Nephron progenitor cell (in vitro differentiated cells): ENCODE results near the gene PRM2.

Source experiments
- DNase-seq: peaks from one replicate; pipeline ENCODE4 v3.0.0; 2021
- H3K27ac Mint-ChIP-seq: 2 replicates; pipeline ENCODE4 v1.8.0; 2021; ENCODE audit warnings: mild to moderate bottlenecking, moderate library complexity, mixed read lengths
- H3K27me3 Mint-ChIP-seq: 2 replicates; pipeline ENCODE4 v1.8.0; 2021; ENCODE audit warnings: mild to moderate bottlenecking, low read depth, mixed read lengths; ENCODE audit not compliant: poor library complexity
- H3K36me3 Mint-ChIP-seq: 2 replicates; pipeline ENCODE4 v1.8.0; 2021; ENCODE audit warnings: low read depth, mixed read lengths
- H3K4me1 Mint-ChIP-seq: 2 replicates; pipeline ENCODE4 v1.8.0; 2021; ENCODE audit warnings: mixed read lengths
- H3K4me3 Mint-ChIP-seq: 2 replicates; pipeline ENCODE4 v1.8.0; 2021; ENCODE audit warnings: mild to moderate bottlenecking, moderate library complexity, mixed read lengths
- H3K9me3 Mint-ChIP-seq: 2 replicates; pipeline ENCODE4 v1.8.0; 2021; ENCODE audit warnings: mild to moderate bottlenecking, moderate library complexity, mixed read lengths
- CTCF ChIP-seq: fragments of 200-600 bp; sonication (generic); IDR thresholded peaks from 2 replicates; pipeline ENCODE4 v1.5.0; 2021; ENCODE audit warnings: antibody characterized with exemption

PRM2 gene

DNA sequence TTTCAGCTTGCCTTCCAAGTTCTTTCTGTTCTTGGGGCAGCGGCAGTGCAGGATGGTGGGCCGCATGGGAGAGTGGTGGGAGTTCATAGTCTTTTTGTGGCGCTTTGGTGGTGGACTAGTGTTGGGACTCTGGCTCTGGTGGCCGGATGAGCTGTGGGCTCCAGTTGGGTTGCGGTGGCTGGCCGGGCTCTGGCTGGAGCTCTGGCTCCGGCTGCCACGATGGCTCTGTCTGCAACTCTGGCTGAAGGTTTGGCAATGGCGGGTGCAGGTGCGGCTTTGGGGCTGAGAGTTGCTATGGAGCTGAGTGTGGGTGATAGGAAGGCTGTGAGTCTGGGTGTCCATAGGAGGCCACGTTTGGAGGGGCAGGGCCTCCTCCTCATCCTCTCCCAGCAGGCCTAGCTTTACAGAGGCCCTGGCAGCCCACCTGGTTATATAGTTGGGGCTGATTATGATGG lies 7.3 kb downstream of the PRM2 start, which contains the start of gene TNP2:
Gene TNP2 (minus strand): TSS at position 405 of the 455 bp plus-strand sequence. CDS start 63 bp downstream, at position 342.
- no peaks in the 10 kb centered on the region for H3K36me3 Mint-ChIP-seq
- no peak within 1 kb of the TSS for H3K4me3 Mint-ChIP-seq
- H3K9me3 Mint-ChIP-seq: peaks cover under 1% of the 10 kb centered on the region
- H3K27me3 Mint-ChIP-seq: peaks cover 11% of the 10 kb centered on the region
- H3K4me1 Mint-ChIP-seq: peaks cover 32% of the 10 kb centered on the region
- H3K27ac Mint-ChIP-seq: no peak within 1 kb of the TSS
- TF ChIP-seq CTCF: no peak
- DNase-seq: no peak

- DNase-seq: no peak
- peaks cover 26% of the 10 kb centered on the region for H3K27me3 Mint-ChIP-seq
- H3K9me3 Mint-ChIP-seq: no peaks in the 10 kb centered on the region
- no peaks in the 10 kb centered on the region for H3K36me3 Mint-ChIP-seq
- no peak for TF ChIP-seq CTCF
- no peaks in the 10 kb centered on the region for H3K4me1 Mint-ChIP-seq
- H3K4me3 Mint-ChIP-seq: no peak overlapping the region
- H3K27ac Mint-ChIP-seq: no peak overlapping the region
Observed at GRCh38 chr16:11265124-11265523, 11.2 kb downstream of the PRM2 start.

- H3K27ac Mint-ChIP-seq: no peak overlapping the region
- H3K36me3 Mint-ChIP-seq: no peaks in the 10 kb centered on the region
- no peaks in the 10 kb centered on the region for H3K4me1 Mint-ChIP-seq
- no peak overlapping the region for H3K4me3 Mint-ChIP-seq
- DNase-seq: no peak
- no peak for TF ChIP-seq CTCF
- no peaks in the 10 kb centered on the region for H3K9me3 Mint-ChIP-seq
- peaks cover 26% of the 10 kb centered on the region for H3K27me3 Mint-ChIP-seq
Observed at GRCh38 chr16:11264155-11264832, 12.0 kb downstream of the PRM2 start.

GRCh38 chr16:11263737-11264136 lies 12.5 kb downstream of the PRM2 start:
- Mint-ChIP-seq H3K36me3 (no peaks in the 10 kb centered on the region), H3K27ac (no peak overlapping the region), H3K4me1 (no peaks in the 10 kb centered on the region), H3K27me3 (peaks cover 24% of the 10 kb centered on the region), H3K4me3 (no peak overlapping the region), H3K9me3 (no peaks in the 10 kb centered on the region)
- TF ChIP-seq CTCF: no peak
- DNase-seq: no peak

DNA sequence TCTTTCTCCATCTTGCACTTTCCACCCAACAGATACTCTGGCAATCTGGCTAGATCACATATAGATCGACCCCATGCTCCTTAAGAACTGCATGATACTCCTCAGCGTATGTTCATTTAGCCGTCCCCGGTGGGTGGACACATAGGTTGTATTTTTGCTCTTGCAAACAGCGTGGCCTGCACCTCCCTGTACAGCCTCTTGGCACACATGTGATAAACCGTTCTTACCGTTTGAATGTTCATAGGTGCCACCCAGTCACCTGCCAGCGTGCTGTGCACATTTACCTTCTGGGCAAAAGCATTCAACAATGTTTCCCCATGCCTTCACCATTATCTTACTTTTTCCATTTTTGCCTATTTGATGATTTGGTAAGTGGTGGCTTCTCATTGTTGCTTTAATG lies 13.4 kb downstream of the PRM2 start:
- Mint-ChIP-seq H3K4me1 (no peaks in the 10 kb centered on the region), H3K27me3 (peaks cover 27% of the 10 kb centered on the region), H3K27ac (no peak overlapping the region), H3K9me3 (no peaks in the 10 kb centered on the region), H3K36me3 (no peaks in the 10 kb centered on the region), H3K4me3 (no peak overlapping the region)
- TF ChIP-seq CTCF: no peak
- DNase-seq: no peak

- Mint-ChIP-seq H3K27me3 (peaks cover 27% of the 10 kb centered on the region), H3K9me3 (no peaks in the 10 kb centered on the region), H3K27ac (no peak overlapping the region)
Observed at GRCh38 chr16:11260596-11260966, 15.7 kb downstream of the PRM2 start.

More at GRCh38 chr16:11260596-11260966, 15.7 kb downstream of the PRM2 start:
- no peak for TF ChIP-seq CTCF
- Mint-ChIP-seq H3K4me1 (peaks cover 7% of the 10 kb centered on the region), H3K4me3 (no peak overlapping the region), H3K36me3 (no peaks in the 10 kb centered on the region)
- DNase-seq: no peak
